Stimulated activated CD8-positive, alpha-beta memory T cell treated with anti-CD3 and anti-CD28 coated beads, Interleukin-4, amount 100 ng/mL, for 4 hours (primary cell): ENCODE results near the gene STT3B.
A peak's percentile ranks its signal among the peaks of the same experiment; 100 is the strongest.
"Not testable (repeated sequence)": the region's sequence is repeated elsewhere in the genome, so short reads cannot be mapped to it uniquely, and the experiment has no call there.

Source experiments
- DNase-seq, 2 donors: peaks; one replicate each; pipeline ENCODE4 v3.0.0-alpha.2; 2020; ENCODE audit warnings: low read depth in 2 of 2, low spot score in 1 of 2

The STT3B gene

GRCh38 chr3:31532587-31533168 is at the start of gene STT3B:
Gene STT3B, plus strand, starts transcription at chr3:31532925. Its CDS starts 74 bp downstream, at chr3:31532999.
- peak; percentile 57 to 68 for DNase-seq

- no peak for DNase-seq
These were observed 48.9 kb upstream of the STT3B start for GRCh38 chr3:31483776-31484175.

GRCh38 chr3:31485196-31485595 is 47.5 kb upstream of the STT3B start:
- DNase-seq: no peak

- no peak for DNase-seq
These were observed 45.7 kb upstream of the STT3B start for GRCh38 chr3:31486865-31487533.

GRCh38 chr3:31488475-31489017 is 44.2 kb upstream of the STT3B start:
- no peak for DNase-seq

- no peak for DNase-seq
These were observed 42.2 kb upstream of the STT3B start for GRCh38 chr3:31490502-31490901.

GRCh38 chr3:31491660-31492059 is 41.1 kb upstream of the STT3B start:
- DNase-seq: no peak

- no peak for DNase-seq
These were observed 39.6 kb upstream of the STT3B start for GRCh38 chr3:31493149-31493548.

GRCh38 chr3:31495971-31496665 is 36.6 kb upstream of the STT3B start:
- no peak for DNase-seq

- DNase-seq: no peak
These were observed 33.9 kb upstream of the STT3B start for GRCh38 chr3:31498791-31499190.

GRCh38 chr3:31499281-31499680 is 33.4 kb upstream of the STT3B start:
- DNase-seq: no peak

GRCh38 chr3:31502803-31503221 is 29.9 kb upstream of the STT3B start:
- no peak for DNase-seq

GRCh38 chr3:31503456-31503855 is 29.3 kb upstream of the STT3B start:
- no peak for DNase-seq

- no peak for DNase-seq
These were observed 28.5 kb upstream of the STT3B start for GRCh38 chr3:31504230-31504629.

GRCh38 chr3:31505371-31506048 is 27.2 kb upstream of the STT3B start:
- DNase-seq: no peak

GRCh38 chr3:31506515-31506914 is 26.2 kb upstream of the STT3B start:
- not testable (repeated sequence) for DNase-seq

- no peak for DNase-seq
These were observed 24.1 kb upstream of the STT3B start for GRCh38 chr3:31508452-31509146.

- DNase-seq: no peak
These were observed 23.5 kb upstream of the STT3B start for GRCh38 chr3:31509147-31509728.

- no peak for DNase-seq
These were observed 18.2 kb upstream of the STT3B start for GRCh38 chr3:31514570-31514969.

GRCh38 chr3:31515486-31516284 is 17.0 kb upstream of the STT3B start:
- DNase-seq: no peak
